PFSK-1 (cell line): ENCODE data around the gene CDKL1.

Experiments used
- FOXP2 ChIP-seq: optimal IDR thresholded peaks from 2 replicates; pipeline ENCODE3; 2011; ENCODE audit warnings: borderline replicate concordance, control low read depth, inconsistent platforms; ENCODE audit not compliant: insufficient read depth; ENCODE audit errors: extremely low read length, extremely low read depth
- POLR2AphosphoS5 ChIP-seq: IDR thresholded peaks from 2 replicates; pipeline ENCODE4 v1.6.1; 2012; ENCODE audit warnings: low read depth, mild to moderate bottlenecking, control low read depth, low read length, moderate library complexity
- REST ChIP-seq, 2 experiments: IDR thresholded peaks; 2 replicates each; pipeline versions ENCODE4 v1.6.1 to v1.8.0; 2011 to 2012; ENCODE audit warnings: low read depth in 2 of 2, low read length in 2 of 2, control low read depth in 1 of 2, inconsistent platforms in 1 of 2, mild to moderate bottlenecking in 1 of 2, moderate library complexity in 1 of 2; ENCODE audit not compliant: insufficient read depth in 1 of 2
- SIN3A ChIP-seq: IDR thresholded peaks from 2 replicates; pipeline ENCODE4 v1.6.1; 2012; ENCODE audit warnings: mild to moderate bottlenecking, low read length, moderate library complexity, borderline replicate concordance; ENCODE audit not compliant: insufficient read depth
- TAF1 ChIP-seq: IDR thresholded peaks from 2 replicates; pipeline ENCODE4 v1.6.1; 2012; ENCODE audit warnings: low read length, control low read depth, borderline replicate concordance; ENCODE audit not compliant: insufficient read depth

CDKL1 gene

GRCh38 chr14:50318031-50318626 lies 78.6 kb downstream of the CDKL1 start:
- no peak for TF ChIP-seq FOXP2
- no peak for TF ChIP-seq TAF1
- TF ChIP-seq POLR2AphosphoS5 = no peak
- no peak for TF ChIP-seq REST (IDR thresholded peaks at IDR 0.05; ENCODE audit: insufficient read depth in 1 of 2, low read depth in 2 of 2, low read length in 2 of 2)
- TF ChIP-seq SIN3A = no peak

- TF ChIP-seq FOXP2 (peak; percentile 1), POLR2AphosphoS5 (no peak; the same call in 1 of the 2 replicates)
Measured at GRCh38 chr14:50312734-50313054, 84.0 kb downstream of the CDKL1 start.

- TF ChIP-seq FOXP2 (peak; percentile 19), REST (IDR thresholded peaks at IDR 0.05; ENCODE audit: insufficient read depth in 1 of 2, low read depth in 2 of 2, low read length in 2 of 2) (no peak), TAF1 (0 out of 2 replicates have a peak, but pooled peaks have one; percentile 31), SIN3A (no peak), POLR2AphosphoS5 (peak; percentile 77)
Measured at GRCh38 chr14:50311972-50312733, 84.5 kb downstream of the CDKL1 start, which contains the start of the genes DMAC2L and L2HGDH. TSS of gene DMAC2L (plus strand) at chr14:50312324. CDS start at chr14:50321488, 9,164 bp downstream. TSS of gene L2HGDH (minus strand) at chr14:50312229. CDS start at chr14:50312150, 79 bp downstream.

GRCh38 chr14:50311337-50311971 lies 85.2 kb downstream of the CDKL1 start:
- TF ChIP-seq TAF1 (no peak), SIN3A (no peak), POLR2AphosphoS5 (no peak), REST (IDR thresholded peaks at IDR 0.05; ENCODE audit: insufficient read depth in 1 of 2, low read depth in 2 of 2, low read length in 2 of 2) (no peak), FOXP2 (no peak)

- TF ChIP-seq SIN3A (no peak), FOXP2 (no peak), POLR2AphosphoS5 (no peak), REST (IDR thresholded peaks at IDR 0.05; ENCODE audit: insufficient read depth in 1 of 2, low read depth in 2 of 2, low read length in 2 of 2) (no peak), TAF1 (no peak)
Measured at GRCh38 chr14:50310445-50310844, 86.2 kb downstream of the CDKL1 start.
